Endodermal cell (in vitro differentiated cells): Measurements from ENCODE around the gene KIAA1671. TPM values are rescaled to one million over a fixed set of nuclear protein-coding genes. Genes with fewer than 3 reads are reported as not detected.

ENCODE experiments used
- DNase-seq: peaks from one replicate; pipeline ENCODE4 v3.0.0-alpha.2; 2017
- H3K27ac ChIP-seq: 2 replicates; pipeline ENCODE4 v1.5.1; 2013; ENCODE audit warnings: mild to moderate bottlenecking, low read depth, low read length, moderate library complexity
- H3K27me3 ChIP-seq: 2 replicates; pipeline ENCODE4 v1.6.1; 2013; ENCODE audit warnings: mild to moderate bottlenecking, low read length, moderate library complexity; ENCODE audit not compliant: insufficient read depth, control insufficient read depth, poor library complexity, severe bottlenecking
- H3K36me3 ChIP-seq: 2 replicates; pipeline ENCODE4 v1.7.0; 2013; ENCODE audit warnings: mild to moderate bottlenecking, low read length, moderate library complexity; ENCODE audit not compliant: control insufficient read depth, insufficient read depth
- H3K4me1 ChIP-seq: one replicate; pipeline ENCODE4 v1.7.0; 2013; ENCODE audit warnings: low read length; ENCODE audit not compliant: control insufficient read depth, insufficient read depth
- H3K4me3 ChIP-seq: 2 replicates; pipeline ENCODE4 v1.5.1; 2013; ENCODE audit warnings: mild to moderate bottlenecking, low read length, moderate library complexity
- H3K9ac ChIP-seq: 2 replicates; pipeline ENCODE4 v1.6.1; 2013; ENCODE audit warnings: mild to moderate bottlenecking, low read length, moderate library complexity; ENCODE audit not compliant: poor library complexity, severe bottlenecking; ENCODE audit errors: extremely low read depth
- H3K9me3 ChIP-seq: 2 replicates; pipeline ENCODE4 v1.6.1; 2013; ENCODE audit warnings: mild to moderate bottlenecking, low read length, moderate library complexity; ENCODE audit not compliant: control insufficient read depth
- H3K27ac Mint-ChIP-seq: 2 replicates; pipeline ENCODE4 v1.8.0; 2020; ENCODE audit warnings: mixed read lengths
- H3K27me3 Mint-ChIP-seq: 2 replicates; pipeline ENCODE4 v1.8.0; 2021; ENCODE audit warnings: mild to moderate bottlenecking, mixed read lengths; ENCODE audit not compliant: insufficient read depth
- H3K36me3 Mint-ChIP-seq: 2 replicates; pipeline ENCODE4 v1.8.0; 2020; ENCODE audit warnings: low read depth, mixed read lengths
- H3K4me1 Mint-ChIP-seq: 2 replicates; pipeline ENCODE4 v1.8.0; 2020; ENCODE audit warnings: mixed read lengths
- H3K4me3 Mint-ChIP-seq: 2 replicates; pipeline ENCODE4 v1.8.0; 2020; ENCODE audit warnings: mild to moderate bottlenecking, moderate library complexity, mixed read lengths
- H3K9me3 Mint-ChIP-seq: 2 replicates; pipeline ENCODE4 v1.8.0; 2020; ENCODE audit warnings: mild to moderate bottlenecking, mixed read lengths
- CTCF ChIP-seq: fragments of 200-600 bp; sonication (generic); conservative IDR thresholded peaks from 2 replicates; pipeline ENCODE4 v1.5.0; 2021; ENCODE audit warnings: antibody characterized with exemption, mild to moderate bottlenecking
- WGBS, 2 experiments: methylation state at CpG; one replicate each; pipeline versions ENCODE4 v1.1.5 to v1.1.7; 2013; ENCODE audit warnings: missing lambda C conversion rate in 2 of 2, mixed read lengths in 1 of 2; ENCODE audit not compliant: insufficient coverage in 1 of 2, insufficient read length in 1 of 2; 5-methylcytosine and 5-hydroxymethylcytosine counted together
- total RNA-seq, 2 donors: library from RNA; stranded (reverse); fragmentation: NEBNext Ultra II Directional in 1 of 2; extraction: Animal tissue kit (Norgen Biotek cat#: 25700) in 1 of 2; gene quantifications; 2 replicates in 1 of 2; 3 replicates in 1 of 2; pipeline ENCODE4 v1.2.1, GENCODE V29; 2021

KIAA1671 gene
- total RNA-seq, 2 donors from 2014 or later, result 38.8 to 43.7 TPM

- Mint-ChIP-seq H3K9me3 (peaks cover 16% of the 10 kb centered on the region), H3K27me3 (no peaks in the 10 kb centered on the region), H3K27ac (peak overlapping the region; percentile 16), H3K4me1 (peaks cover 10% of the 10 kb centered on the region), H3K36me3 (peaks cover 34% of the 10 kb centered on the region), H3K4me3 (no peak overlapping the region)
- Histone ChIP-seq H3K27ac (peak overlapping the region; percentile 72), H3K9me3 (peaks cover 9% of the 10 kb centered on the region), H3K9ac (no peak overlapping the region), H3K4me3 (no peak overlapping the region), H3K4me1 (no peaks in the 10 kb centered on the region), H3K36me3 (peaks cover 12% of the 10 kb centered on the region), H3K27me3 (no peaks in the 10 kb centered on the region)
- no peak for TF ChIP-seq CTCF
- WGBS, 2 experiments, result 86 to 91% methylated on average over 8 to 12 of the region's 12 CpGs
- no peak for DNase-seq
These were observed 168.3 kb downstream of the KIAA1671 start for GRCh38 chr22:25120761-25121212.

GRCh38 chr22:25122136-25122764, 169.7 kb downstream of the KIAA1671 start:
- H3K9ac ChIP-seq, result no peak overlapping the region
- H3K27ac Mint-ChIP-seq, result no peak overlapping the region

GRCh38 chr22:25123677-25124076, 171.2 kb downstream of the KIAA1671 start:
- DNase-seq, result no peak
- Histone ChIP-seq H3K27me3 (no peaks in the 10 kb centered on the region), H3K9ac (no peak overlapping the region), H3K4me3 (no peak overlapping the region), H3K4me1 (no peaks in the 10 kb centered on the region), H3K9me3 (peaks cover 9% of the 10 kb centered on the region), H3K27ac (no peak overlapping the region), H3K36me3 (peaks cover 12% of the 10 kb centered on the region)
- no peak overlapping the region for H3K27ac Mint-ChIP-seq
- H3K4me1 Mint-ChIP-seq, result peaks cover 10% of the 10 kb centered on the region
- WGBS, 2 experiments, result 90 to 95% methylated on average over 3 of the region's 3 CpGs
- H3K4me3 Mint-ChIP-seq, result no peak overlapping the region
- peaks cover 16% of the 10 kb centered on the region for H3K9me3 Mint-ChIP-seq
- no peak for TF ChIP-seq CTCF
- H3K36me3 Mint-ChIP-seq, result peaks cover 23% of the 10 kb centered on the region
- H3K27me3 Mint-ChIP-seq, result no peaks in the 10 kb centered on the region

More at GRCh38 chr22:25122136-25122764, 169.7 kb downstream of the KIAA1671 start:
- Histone ChIP-seq H3K36me3 (peaks cover 12% of the 10 kb centered on the region), H3K4me1 (no peaks in the 10 kb centered on the region), H3K27ac (no peak overlapping the region), H3K9me3 (peaks cover 9% of the 10 kb centered on the region), H3K27me3 (no peaks in the 10 kb centered on the region), H3K4me3 (no peak overlapping the region)
- no peak for DNase-seq
- no peak overlapping the region for H3K4me3 Mint-ChIP-seq
- H3K9me3 Mint-ChIP-seq, result peaks cover 16% of the 10 kb centered on the region
- WGBS, 2 experiments, result 91 to 96% methylated on average over 3 to 14 of the region's 14 CpGs
- no peak for TF ChIP-seq CTCF
- H3K27me3 Mint-ChIP-seq, result no peaks in the 10 kb centered on the region
- peaks cover 10% of the 10 kb centered on the region for H3K4me1 Mint-ChIP-seq
- H3K36me3 Mint-ChIP-seq, result peaks cover 34% of the 10 kb centered on the region
